Heart right ventricle (tissue), 16 donors: ENCODE results near the gene INPP4B. TPM values are rescaled to one million over a fixed set of nuclear protein-coding genes. Genes with fewer than 3 reads are reported as not detected.

ENCODE experiments used
- ATAC-seq, 8 donors: fragments of 200-7000 bp; cut with Tn5 transposase; one replicate each; pipeline ENCODE4 v1.9.1; 2020; ENCODE audit warnings: mild to moderate bottlenecking in 8 of 8, moderate library complexity in 8 of 8, moderate number of reproducible peaks in 1 of 8
- DNase-seq, 2 donors: peaks; one replicate each; pipeline ENCODE4 v3.0.0-alpha.2; 2020
- H3K27ac ChIP-seq, 10 donors: fragments of 200-600 bp; sonication (generic) in 2 of 10; one replicate each; pipeline versions ENCODE4 v1.5.0 to v1.8.0; 2020 to 2022; ENCODE audit warnings: mild to moderate bottlenecking in 3 of 10
- H3K27me3 ChIP-seq, 7 donors: fragments of 200-600 bp; one replicate each; pipeline ENCODE4 v1.8.0; 2021 to 2022; ENCODE audit warnings: mild to moderate bottlenecking in 2 of 7
- H3K36me3 ChIP-seq, 9 donors: fragments of 200-600 bp; sonication (generic) in 1 of 9; one replicate each; pipeline versions ENCODE4 v1.5.0 to v1.8.0; 2020 to 2022; ENCODE audit warnings: mild to moderate bottlenecking in 2 of 9
- H3K4me1 ChIP-seq, 9 donors: fragments of 200-600 bp; sonication (generic) in 1 of 9; one replicate each; pipeline versions ENCODE4 v1.5.0 to v1.8.0; 2020 to 2022; ENCODE audit warnings: mild to moderate bottlenecking in 4 of 9
- H3K4me3 ChIP-seq, 10 donors: fragments of 200-600 bp; sonication (generic) in 2 of 10; one replicate each; pipeline versions ENCODE4 v1.5.0 to v1.8.0; 2020 to 2022; ENCODE audit warnings: mild to moderate bottlenecking in 7 of 10, moderate library complexity in 2 of 10
- H3K9me3 ChIP-seq, 11 donors: fragments of 200-600 bp in 10 of 11; sonication (generic) in 2 of 11; one replicate each; pipeline versions ENCODE4 v1.5.0 to v1.8.0; 2013 to 2022; ENCODE audit warnings: mild to moderate bottlenecking in 2 of 11, control low read depth in 1 of 11, moderate library complexity in 1 of 11
- WGBS, 2 donors: extraction: QIAGEN DNeasy Blood & Tissue Kit; methylation state at CpG; one replicate each; pipeline ENCODE4 v1.1.7; 2013; ENCODE audit warnings: inconsistent platforms in 1 of 2; 5-methylcytosine and 5-hydroxymethylcytosine counted together
- intact Hi-C, 10 donors: fragments of 100-400 bp; cut with DNase I; formaldehyde crosslinking; loops; one replicate each; pipeline versions ENCODE4 v1.11.1 to v1.14.2; 2022
- polyA plus RNA-seq, 2 donors: library from polyadenylated mRNA; stranded (reverse); fragments of 200-250 nt; gene quantifications; one replicate each; pipeline ENCODE4 v1.2.3, GENCODE V29; 2013
- total RNA-seq, 10 donors: library from RNA; stranded (reverse); fragmentation: NEBNext Ultra II Directional in 3 of 10; extraction: Animal tissue kit (Norgen Biotek cat#: 25700) in 3 of 10; gene quantifications; one replicate each; pipeline versions ENCODE4 v1.2.1 to v1.2.4, GENCODE V29; 2021 to 2023
- TF ChIP-seq, protein P1 (sequence below), 9 donors: fragments of 200-600 bp; sonication (generic) in 2 of 9; IDR thresholded peaks; one replicate each; pipeline versions ENCODE4 v1.5.0 to v1.8.0; 2021 to 2022; ENCODE audit warnings: antibody characterized with exemption in 9 of 9, mild to moderate bottlenecking in 5 of 9, moderate library complexity in 1 of 9
- donor health status: Arrhythmogenic right ventricular cardiomyopathy.
- donor health status: ischemic (EF 13 %, LVEDD 7.1; RV severe dilation, severe dysfunction).
- donor health status: healthy with polysubstance abuse.
- donor health status: DM: no; HTN: yes; CAD: no.
- donor health status: DM: no; HTN: no; CAD: no.
- donor health status: ischemic (EF 25% LVEDD 6.9; RV normal size, moderate dysfunction).
- donor health status: ischemic (EF 25% LVEDD 5.7; RV mildly dilated, moderate dysfunction).
- donor health status: healthy.
- donor health status: DM: yes; HTN: yes; CAD: no.
- donor health status: Ischemic cardiomyopathy.
- donor health status: ischemic (EF 35%, LVEDD 5.7; RV mildly dilated, moderate dysfunction).
- donor health status: nonischemic (EF 11% LVEDD 7.7; RV severe dilation, severe dysfunction).
- donor health status: DM: yes; HTN: yes; CAD: no.
- donor health status: PGD.
- donor health status: ischemic (EF 29% LVEDD 5.4; RV normal size, mild dysfunction).
- donor health status: nonischemic (EF 23%, LVEDD 6.1; RV moderate dilation, normal function).

INPP4B gene
- total and polyA plus RNA-seq, 12 donors, result 3.7 to 100.0 (median 39.1) TPM

DNA sequence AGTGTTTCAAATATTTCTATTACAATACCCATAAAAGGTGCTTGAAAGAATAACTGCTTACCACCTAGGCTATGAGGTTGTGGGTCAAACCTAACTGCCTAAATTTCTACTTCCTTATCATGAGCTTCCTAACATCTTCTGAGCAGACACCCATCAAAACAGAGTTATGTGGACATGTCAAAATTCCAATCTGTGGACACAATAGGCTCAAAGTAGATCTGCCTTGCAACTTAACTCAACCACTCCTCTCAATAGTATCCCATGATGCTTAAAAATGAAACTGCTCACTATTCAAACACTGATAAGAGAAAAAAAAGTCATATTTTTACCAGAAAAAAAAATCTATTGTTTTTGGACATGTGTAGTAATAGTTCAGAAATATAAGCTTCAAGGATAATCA lies 462.7 kb downstream of the INPP4B start:
- ATAC-seq (peak in 1 of 8 donors; percentile 74), DNase-seq (no peak)
- intact Hi-C loops, result no loop called here
- H3K4me3 ChIP-seq, result no peak overlapping the region
- H3K27me3 ChIP-seq, result no peaks in the 10 kb centered on the region
- TF ChIP-seq, protein P1, sequence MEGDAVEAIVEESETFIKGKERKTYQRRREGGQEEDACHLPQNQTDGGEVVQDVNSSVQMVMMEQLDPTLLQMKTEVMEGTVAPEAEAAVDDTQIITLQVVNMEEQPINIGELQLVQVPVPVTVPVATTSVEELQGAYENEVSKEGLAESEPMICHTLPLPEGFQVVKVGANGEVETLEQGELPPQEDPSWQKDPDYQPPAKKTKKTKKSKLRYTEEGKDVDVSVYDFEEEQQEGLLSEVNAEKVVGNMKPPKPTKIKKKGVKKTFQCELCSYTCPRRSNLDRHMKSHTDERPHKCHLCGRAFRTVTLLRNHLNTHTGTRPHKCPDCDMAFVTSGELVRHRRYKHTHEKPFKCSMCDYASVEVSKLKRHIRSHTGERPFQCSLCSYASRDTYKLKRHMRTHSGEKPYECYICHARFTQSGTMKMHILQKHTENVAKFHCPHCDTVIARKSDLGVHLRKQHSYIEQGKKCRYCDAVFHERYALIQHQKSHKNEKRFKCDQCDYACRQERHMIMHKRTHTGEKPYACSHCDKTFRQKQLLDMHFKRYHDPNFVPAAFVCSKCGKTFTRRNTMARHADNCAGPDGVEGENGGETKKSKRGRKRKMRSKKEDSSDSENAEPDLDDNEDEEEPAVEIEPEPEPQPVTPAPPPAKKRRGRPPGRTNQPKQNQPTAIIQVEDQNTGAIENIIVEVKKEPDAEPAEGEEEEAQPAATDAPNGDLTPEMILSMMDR (IDR thresholded peaks at IDR 0.05), result no peak
- H3K36me3 ChIP-seq, result no peaks in the 10 kb centered on the region
- H3K9me3 ChIP-seq, result no peaks in the 10 kb centered on the region
- H3K4me1 ChIP-seq, result peaks cover 0 to 32% (median 19%) of the 10 kb centered on the region in 9 donors
- peak overlapping the region in 3 of 10 donors; percentile 3 to 28 (median 16) for H3K27ac ChIP-seq

DNA sequence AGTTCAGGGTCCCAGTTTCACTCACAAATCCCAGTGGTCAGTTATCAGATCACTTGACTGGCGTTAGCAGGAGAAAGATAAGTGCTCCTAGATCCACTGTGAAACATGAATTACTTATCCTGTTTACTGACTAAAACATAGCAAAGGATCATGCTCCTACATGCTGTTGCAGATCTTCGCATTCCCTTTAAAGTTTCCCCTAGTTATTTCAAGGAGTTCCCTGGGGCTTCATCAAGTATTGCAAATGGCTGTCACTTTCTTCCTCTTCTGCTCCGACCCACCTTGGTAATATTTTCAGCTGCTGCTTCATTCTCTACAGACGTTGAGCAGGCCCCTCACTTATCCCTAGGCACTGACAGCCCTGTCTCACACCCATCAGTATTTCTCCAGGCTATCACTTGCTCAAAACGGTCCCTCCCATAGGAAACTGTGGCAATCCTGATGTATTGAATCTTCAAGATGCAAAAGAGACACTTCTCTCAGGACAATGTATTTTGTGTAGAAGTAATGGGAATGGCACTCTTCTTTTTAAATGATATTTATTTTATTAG lies 466.0 kb downstream of the INPP4B start:
- Histone ChIP-seq H3K9me3 (no peaks in the 10 kb centered on the region), H3K27ac (peak overlapping the region in 7 of 10 donors; percentile 26 to 79 (median 50)), H3K4me3 (no peak overlapping the region), H3K36me3 (no peaks in the 10 kb centered on the region), H3K27me3 (no peaks in the 10 kb centered on the region), H3K4me1 (peaks cover 0 to 60% (median 49%) of the 10 kb centered on the region in 9 donors)
- no peak for DNase-seq
- ATAC-seq, result peak in 3 of 8 donors; percentile 23 to 60 (median 26)
- TF ChIP-seq, protein P1 (IDR thresholded peaks at IDR 0.05), result no peak
- intact Hi-C loops, result no loop called here
- 38 to 51% methylated on average over 5 of the region's 5 CpGs for WGBS, 2 donors

DNA sequence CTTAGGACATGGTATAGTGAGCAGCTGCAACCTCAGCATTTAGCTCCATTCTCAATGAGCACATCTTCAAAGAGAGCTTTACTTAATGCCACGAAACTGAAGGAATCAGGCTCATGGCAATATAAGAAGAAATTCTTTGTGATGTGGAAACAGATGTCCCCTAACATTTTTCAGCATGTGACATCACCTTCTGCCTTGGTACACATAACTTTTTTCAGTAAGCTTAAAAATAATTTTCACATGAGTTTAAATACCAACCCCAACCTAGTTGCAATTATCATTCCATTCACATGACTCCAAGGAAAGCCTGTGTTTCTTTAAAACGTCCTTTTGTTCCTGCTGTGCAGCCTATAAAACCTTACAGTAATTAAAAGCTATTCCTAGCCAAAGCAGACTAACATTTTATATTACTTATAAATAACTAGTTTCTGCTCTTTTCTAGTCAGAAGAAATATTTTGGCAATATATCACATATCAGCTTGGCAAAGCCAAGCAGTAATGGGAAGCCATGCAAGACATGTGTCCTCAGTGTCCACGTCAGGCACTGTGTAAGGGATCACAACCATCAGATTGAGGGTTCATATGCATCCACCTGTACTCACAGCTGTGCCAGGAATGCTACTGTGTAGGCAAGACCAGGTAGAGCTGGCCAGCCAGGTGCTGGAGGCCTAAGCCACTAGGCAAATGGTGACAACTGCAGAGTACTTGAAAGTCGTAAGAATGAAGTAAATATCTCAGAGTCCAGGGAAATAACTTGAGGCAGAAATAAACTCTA lies 466.6 kb downstream of the INPP4B start:
- peak overlapping the region in 7 of 10 donors; percentile 26 to 79 (median 50) for H3K27ac ChIP-seq
- DNase-seq (no peak), ATAC-seq (peak in 4 of 8 donors; percentile 32 to 57 (median 44))
- H3K36me3 ChIP-seq, result no peaks in the 10 kb centered on the region
- no peaks in the 10 kb centered on the region for H3K9me3 ChIP-seq
- intact Hi-C loops, result no loop called here
- H3K27me3 ChIP-seq, result no peaks in the 10 kb centered on the region
- TF ChIP-seq, protein P1 (IDR thresholded peaks at IDR 0.05), result no peak
- peaks cover 0 to 65% (median 55%) of the 10 kb centered on the region in 9 donors for H3K4me1 ChIP-seq
- no peak overlapping the region for H3K4me3 ChIP-seq
- WGBS, 2 donors, result 60 to 65% methylated on average over 4 of the region's 4 CpGs

DNA sequence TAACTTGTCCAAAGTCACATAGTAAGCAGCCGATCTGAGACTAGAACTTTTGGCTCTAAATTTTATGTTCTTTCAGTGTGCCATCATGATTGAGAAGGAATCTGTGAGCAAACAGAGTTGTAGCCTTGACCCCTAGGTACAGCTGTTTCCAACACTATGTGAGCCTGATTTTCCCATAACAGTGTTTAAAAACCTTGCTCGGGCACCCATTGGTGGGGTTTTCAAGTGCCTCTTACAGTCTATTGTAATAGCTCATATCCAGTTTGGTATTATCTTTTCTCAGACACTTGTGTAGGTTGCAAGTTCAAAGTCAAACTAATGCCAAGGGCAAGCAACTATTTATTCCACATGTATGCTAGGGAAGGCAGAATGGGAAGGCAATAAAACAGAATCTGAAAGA lies 467.9 kb downstream of the INPP4B start:
- DNase-seq (peak in 1 of 2 donors; percentile 12), ATAC-seq (peak in 7 of 8 donors; percentile 46 to 82 (median 70))
- intact Hi-C loops, result no loop called here
- Histone ChIP-seq H3K36me3 (no peaks in the 10 kb centered on the region), H3K9me3 (no peaks in the 10 kb centered on the region), H3K27ac (peak overlapping the region in 7 of 10 donors; percentile 26 to 79 (median 51)), H3K4me1 (peaks cover 0 to 72% (median 52%) of the 10 kb centered on the region in 9 donors), H3K27me3 (no peaks in the 10 kb centered on the region), H3K4me3 (no peak overlapping the region)
- TF ChIP-seq, protein P1 (IDR thresholded peaks at IDR 0.05), result no peak
- WGBS, 2 donors, result 39 to 47% methylated on average over 2 of the region's 2 CpGs
